AG08395 (cell line): ENCODE results near the gene MYO3B.

Source experiments
- DNase-seq: peaks from one replicate; pipeline ENCODE4 v3.0.0; 2012; ENCODE audit warnings: mixed read lengths, low spot score

The MYO3B gene

GRCh38 chr2:170306293-170306873 lies 128.4 kb downstream of the MYO3B start:
- DNase-seq: no peak

- no peak for DNase-seq
Measured at GRCh38 chr2:170307052-170307451, 129.1 kb downstream of the MYO3B start.

GRCh38 chr2:170307555-170308351 lies 129.8 kb downstream of the MYO3B start:
- DNase-seq: no peak

- DNase-seq: no peak
Measured at GRCh38 chr2:170310876-170311502, 133.0 kb downstream of the MYO3B start.

- peak; percentile 17 for DNase-seq
Measured at GRCh38 chr2:170313347-170313991, 135.5 kb downstream of the MYO3B start.

- DNase-seq: no peak
Measured at GRCh38 chr2:170313992-170314348, 136.0 kb downstream of the MYO3B start.

GRCh38 chr2:170314744-170315447 lies 136.9 kb downstream of the MYO3B start:
- no peak for DNase-seq

- no peak for DNase-seq
Measured at GRCh38 chr2:170320948-170321347, 143.0 kb downstream of the MYO3B start.

- DNase-seq: no peak
Measured at GRCh38 chr2:170321526-170321925, 143.6 kb downstream of the MYO3B start.

- DNase-seq: no peak
Measured at GRCh38 chr2:170322140-170322766, 144.3 kb downstream of the MYO3B start.

GRCh38 chr2:170323743-170324142 lies 145.8 kb downstream of the MYO3B start:
- DNase-seq: no peak

- peak; percentile 44 for DNase-seq
Measured at GRCh38 chr2:170324640-170325046, 146.7 kb downstream of the MYO3B start.

GRCh38 chr2:170330881-170331280 lies 152.9 kb downstream of the MYO3B start:
- DNase-seq: no peak

- DNase-seq: no peak
Measured at GRCh38 chr2:170332676-170333402, 154.9 kb downstream of the MYO3B start.

- DNase-seq: peak; percentile 9
Measured at GRCh38 chr2:170335351-170335750, 157.4 kb downstream of the MYO3B start.

GRCh38 chr2:170336408-170336807 lies 158.5 kb downstream of the MYO3B start:
- no peak for DNase-seq

GRCh38 chr2:170336916-170337315 lies 159.0 kb downstream of the MYO3B start:
- DNase-seq: no peak

- no peak for DNase-seq
Measured at GRCh38 chr2:170339322-170339721, 161.4 kb downstream of the MYO3B start.

- DNase-seq: no peak
Measured at GRCh38 chr2:170339750-170340692, 162.1 kb downstream of the MYO3B start.

- no peak for DNase-seq
Measured at GRCh38 chr2:170340693-170341068, 162.7 kb downstream of the MYO3B start.
